HL-60/S4 treated with retinoic acid at 250 ng/mL for 4 days and 3 days (cell line): Measurements from ENCODE around the gene SLC25A26.
"Not testable (repeated sequence)": the region's sequence is repeated elsewhere in the genome, so short reads cannot be mapped to it uniquely, and the experiment has no call there.

Experiments
- in situ Hi-C: fragments of 300-500 bp; cut with MboI; formaldehyde crosslinking; loops from 2 replicates; pipeline ENCODE4 v1.7.0; 2022; ENCODE audit warnings: low sequenced_read_pairs

Gene SLC25A26

DNA sequence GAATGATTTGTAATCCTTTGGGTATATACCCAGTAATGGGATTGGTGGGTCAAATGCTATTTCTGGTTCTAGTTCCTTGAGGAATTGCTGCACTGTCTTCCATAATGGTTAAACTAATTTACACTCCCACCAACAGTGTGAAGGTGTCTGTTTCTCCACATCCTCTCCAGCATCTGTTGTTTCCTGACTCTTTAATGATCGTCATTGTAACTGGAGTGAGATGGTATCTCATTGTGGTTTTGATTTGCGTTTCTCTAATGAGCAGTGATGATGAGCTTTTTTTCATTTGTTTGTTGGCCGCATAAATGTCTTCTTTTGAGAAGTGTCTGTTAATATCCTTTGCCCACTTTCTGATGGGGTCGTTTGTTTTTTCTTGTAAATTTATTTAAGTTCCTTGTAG is 86.2 kb downstream of the SLC25A26 start:
- in situ Hi-C loops = not testable (repeated sequence)

DNA sequence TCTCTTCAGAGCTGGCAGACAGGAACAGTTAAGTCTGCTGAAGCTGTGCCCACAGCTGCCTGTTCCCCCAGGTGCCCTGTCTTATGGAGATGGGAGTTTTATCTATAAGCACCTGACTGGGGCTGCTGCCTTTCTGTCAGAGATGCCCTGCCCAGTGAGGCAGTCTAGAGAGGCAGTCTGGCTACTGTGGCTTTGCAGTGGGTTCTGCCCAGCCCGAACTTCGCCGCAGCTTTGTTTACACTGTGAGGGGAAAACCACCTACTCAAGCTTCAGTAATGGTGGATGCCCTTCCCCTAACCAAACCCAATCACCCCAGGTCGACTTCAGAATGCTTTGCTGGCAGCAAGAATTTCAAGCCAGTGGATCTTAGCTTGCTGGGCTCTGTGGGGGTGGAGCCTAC is 91.2 kb downstream of the SLC25A26 start:
- in situ Hi-C loops = no loop called here

DNA sequence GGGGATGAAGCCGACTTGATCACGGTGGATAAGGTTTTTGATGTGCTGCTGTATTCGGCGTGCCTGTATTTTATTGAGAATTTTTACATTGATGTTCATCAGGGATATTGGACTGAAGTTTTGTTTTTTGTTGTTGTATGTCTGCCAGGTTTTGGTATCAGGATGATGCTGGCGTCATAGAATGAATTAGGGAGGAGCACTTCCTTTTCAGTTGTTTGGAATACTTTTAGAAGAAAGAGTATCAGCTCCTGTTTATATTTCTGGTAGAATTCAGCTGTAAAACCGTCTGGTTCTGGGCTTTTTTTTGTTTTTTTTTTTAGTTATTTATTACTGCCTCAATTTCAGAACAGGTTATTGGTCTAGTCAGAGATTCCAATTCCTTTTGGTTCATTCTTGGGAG is 93.7 kb downstream of the SLC25A26 start:
- in situ Hi-C loops = no loop called here

- in situ Hi-C loops = no loop called here
Measured at GRCh38 chr3:66317750-66318376, 97.1 kb downstream of the SLC25A26 start.

- in situ Hi-C loops = no loop called here
Measured at GRCh38 chr3:66320390-66320789, 99.6 kb downstream of the SLC25A26 start.

DNA sequence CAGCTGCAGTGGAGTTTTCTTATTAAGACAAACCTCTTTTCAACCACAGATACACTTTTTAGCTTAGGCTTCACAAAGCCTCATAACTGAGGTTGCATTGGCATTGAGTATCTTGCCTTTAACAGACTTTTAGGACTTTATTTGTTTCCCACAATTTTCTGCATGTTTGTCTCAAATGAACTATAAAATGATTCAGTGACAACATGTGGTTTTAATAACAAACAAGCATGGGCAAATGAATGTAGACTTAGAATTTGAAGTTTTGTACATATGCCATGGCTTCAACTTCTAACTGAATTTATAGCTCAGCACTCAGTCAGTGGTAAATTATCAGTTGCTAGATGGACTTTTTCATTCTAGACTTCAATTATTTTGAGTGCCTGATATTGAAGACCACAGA is 101.6 kb downstream of the SLC25A26 start:
- in situ Hi-C loops = no loop called here

GRCh38 chr3:66326340-66326739 is 105.5 kb downstream of the SLC25A26 start:
- in situ Hi-C loops = no loop called here

GRCh38 chr3:66335671-66336070 is 114.9 kb downstream of the SLC25A26 start:
- in situ Hi-C loops = no loop called here

GRCh38 chr3:66336333-66336766 is 115.5 kb downstream of the SLC25A26 start:
- in situ Hi-C loops = no loop called here

GRCh38 chr3:66338927-66339326 is 118.1 kb downstream of the SLC25A26 start:
- in situ Hi-C loops = no loop called here

DNA sequence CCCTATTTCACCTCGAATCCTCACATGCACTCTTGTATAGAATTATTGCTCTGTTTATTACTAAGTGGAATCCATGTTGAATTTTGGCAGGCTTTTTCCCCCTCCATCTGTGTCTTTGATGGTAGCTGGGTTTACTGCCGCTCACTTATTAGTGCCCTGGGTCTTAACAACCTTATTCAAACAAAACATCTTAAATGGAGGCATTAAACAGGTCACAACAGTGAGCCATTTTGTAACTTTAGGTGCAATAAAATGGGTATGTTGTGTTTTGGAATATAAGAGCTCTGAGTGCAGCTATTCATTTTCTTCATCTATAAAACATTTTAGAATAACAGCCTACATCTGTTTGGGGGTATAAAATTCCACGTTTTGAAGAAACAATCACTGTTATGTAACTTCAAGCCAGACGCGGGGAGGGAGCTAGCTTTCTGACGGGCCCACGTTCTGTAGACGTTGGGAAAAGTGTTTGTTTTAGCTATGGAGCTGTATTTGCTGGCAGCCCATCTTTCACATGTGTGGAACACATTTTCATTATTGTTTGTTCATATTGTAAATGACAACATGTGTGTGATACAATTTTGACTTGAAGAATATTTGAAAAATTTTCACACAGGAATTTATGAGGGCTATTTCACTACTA is 122.0 kb downstream of the SLC25A26 start:
- in situ Hi-C loops = no loop called here

DNA sequence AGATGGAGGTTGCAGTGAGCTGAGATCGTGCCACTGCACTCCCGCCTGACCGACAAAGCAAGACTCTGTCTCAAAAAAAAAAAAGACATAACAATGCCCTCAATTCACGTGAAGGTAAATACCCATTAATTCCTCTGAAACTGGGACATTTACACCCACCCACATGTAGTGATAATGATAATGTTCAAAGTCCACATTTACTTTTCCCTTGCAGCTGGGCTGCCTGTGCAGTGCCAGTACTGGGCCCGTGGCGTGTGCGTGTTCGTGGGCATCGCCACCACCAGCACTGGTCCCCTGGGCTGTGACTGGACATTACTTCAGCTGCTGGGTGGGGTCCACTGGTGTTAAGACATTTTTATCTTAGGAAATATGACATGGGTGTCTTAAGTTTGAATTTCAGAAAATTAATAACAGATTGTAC is 123.6 kb downstream of the SLC25A26 start:
- in situ Hi-C loops = no loop called here

DNA sequence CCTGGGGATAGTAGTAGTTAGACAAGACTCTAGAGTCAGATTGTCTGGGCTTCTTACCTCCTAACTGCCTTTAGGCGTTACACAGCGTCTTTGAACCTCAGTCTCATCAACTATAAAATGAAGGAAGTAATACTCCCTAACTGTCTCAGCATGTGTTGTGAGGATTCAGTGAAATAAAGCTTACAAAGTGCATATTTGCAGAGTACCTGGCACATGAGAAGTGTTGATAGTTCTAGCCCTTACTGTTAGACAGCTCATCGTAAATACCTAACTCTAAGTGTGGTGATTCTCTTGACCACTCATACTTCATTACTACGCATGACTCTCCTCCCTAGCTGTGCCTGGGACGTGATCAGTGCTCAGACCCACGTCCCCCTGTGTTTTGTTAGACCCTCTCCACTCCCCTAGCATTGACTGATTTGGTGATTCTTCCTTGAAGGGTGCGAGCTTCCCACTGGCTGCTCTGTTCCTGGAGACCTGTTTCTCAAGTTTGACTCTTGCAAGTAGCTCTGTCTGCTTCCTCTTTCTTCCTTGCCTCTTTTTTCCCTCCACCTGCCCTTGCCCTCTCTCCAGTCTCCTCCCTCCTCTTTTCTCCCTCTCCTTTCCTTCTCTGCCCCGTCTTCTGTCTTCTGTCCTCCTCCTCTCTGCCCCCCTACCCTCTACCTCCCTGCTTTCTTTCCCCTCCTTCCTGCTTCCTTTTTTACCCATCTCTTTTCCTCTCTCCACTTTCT is 124.2 kb downstream of the SLC25A26 start:
- in situ Hi-C loops = no loop called here

DNA sequence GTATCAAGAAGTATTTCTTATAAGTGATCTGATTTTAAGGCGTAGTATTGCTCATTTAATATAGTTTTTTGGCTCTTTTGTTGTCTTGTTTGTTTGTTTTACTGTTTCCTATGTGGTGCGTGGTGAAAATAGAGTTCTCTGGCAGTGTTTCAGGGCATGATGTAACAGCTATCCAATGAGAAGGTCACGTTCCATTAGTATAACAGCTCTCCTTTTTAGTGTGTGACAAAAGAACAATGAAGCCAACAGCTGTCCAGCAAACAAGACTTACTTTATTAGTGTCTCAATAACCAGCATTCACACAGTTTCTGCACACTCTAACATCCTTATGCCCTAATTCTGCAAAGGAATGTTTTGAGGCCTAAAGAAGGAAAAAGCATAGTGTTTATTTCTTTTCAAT is 127.9 kb downstream of the SLC25A26 start:
- in situ Hi-C loops = no loop called here

- in situ Hi-C loops = no loop called here
Measured at GRCh38 chr3:66350601-66351000, 129.8 kb downstream of the SLC25A26 start.

- in situ Hi-C loops = no loop called here
Measured at GRCh38 chr3:66353039-66353438, 132.2 kb downstream of the SLC25A26 start.

DNA sequence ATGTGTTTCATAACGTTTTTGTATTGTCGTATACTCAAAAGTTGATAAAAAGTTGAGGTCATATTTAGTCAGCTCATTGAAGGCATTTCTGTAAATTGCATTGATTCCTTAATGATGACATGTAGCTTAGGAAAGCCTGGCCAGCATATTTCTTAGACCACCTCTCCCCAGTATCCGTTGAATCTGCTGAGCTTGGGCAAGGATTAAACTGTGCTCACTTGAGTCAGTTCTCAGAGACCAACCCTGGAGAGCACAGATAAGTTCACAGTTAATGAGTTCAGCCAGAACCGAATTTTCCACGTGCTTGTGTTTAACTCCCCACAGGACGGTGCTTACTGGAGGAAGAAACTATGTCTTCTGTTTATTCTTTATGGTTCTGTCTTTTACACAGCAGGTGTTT is 132.7 kb downstream of the SLC25A26 start:
- in situ Hi-C loops = no loop called here

- in situ Hi-C loops = no loop called here
Measured at GRCh38 chr3:66354001-66354400, 133.2 kb downstream of the SLC25A26 start.

- in situ Hi-C loops = no loop called here
Measured at GRCh38 chr3:66355394-66355793, 134.6 kb downstream of the SLC25A26 start.

DNA sequence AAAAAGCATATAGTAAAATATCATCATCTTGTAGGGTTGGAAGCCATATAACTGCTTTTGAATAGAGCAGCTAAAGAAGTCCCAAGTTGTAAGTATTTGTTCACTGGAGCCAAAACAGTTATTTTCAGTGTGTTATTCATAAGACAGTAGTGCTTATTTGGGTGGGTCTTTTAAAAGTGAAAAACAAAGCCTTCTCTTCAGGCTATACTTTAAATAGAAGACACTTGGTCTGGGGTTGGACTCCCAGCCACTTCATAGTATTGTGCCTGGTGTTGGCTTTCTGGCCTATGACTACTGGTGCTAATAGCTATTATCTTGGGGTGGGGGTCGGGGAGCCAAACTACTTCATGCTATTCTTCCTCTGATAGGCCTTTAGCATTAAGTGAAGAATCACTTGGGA is 135.2 kb downstream of the SLC25A26 start:
- in situ Hi-C loops = no loop called here

DNA sequence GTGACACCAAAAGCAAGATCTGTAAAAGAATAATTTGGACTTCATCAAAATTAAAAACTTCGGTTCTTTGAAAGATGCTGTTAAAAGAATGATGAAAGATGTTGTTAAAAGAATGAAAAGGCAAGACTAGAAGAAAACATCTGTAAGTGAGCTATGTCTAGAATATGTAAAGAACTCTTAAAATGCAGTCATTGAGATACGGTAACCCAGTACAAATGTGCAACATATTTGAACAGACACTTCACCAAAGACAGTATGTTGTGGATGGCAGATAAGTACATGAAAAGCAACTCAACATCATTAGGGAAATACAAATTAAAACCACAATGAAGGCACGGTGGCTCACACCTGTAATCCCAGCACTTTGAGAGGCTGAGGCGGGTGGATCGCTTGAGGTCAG is 140.6 kb downstream of the SLC25A26 start:
- in situ Hi-C loops = no loop called here

DNA sequence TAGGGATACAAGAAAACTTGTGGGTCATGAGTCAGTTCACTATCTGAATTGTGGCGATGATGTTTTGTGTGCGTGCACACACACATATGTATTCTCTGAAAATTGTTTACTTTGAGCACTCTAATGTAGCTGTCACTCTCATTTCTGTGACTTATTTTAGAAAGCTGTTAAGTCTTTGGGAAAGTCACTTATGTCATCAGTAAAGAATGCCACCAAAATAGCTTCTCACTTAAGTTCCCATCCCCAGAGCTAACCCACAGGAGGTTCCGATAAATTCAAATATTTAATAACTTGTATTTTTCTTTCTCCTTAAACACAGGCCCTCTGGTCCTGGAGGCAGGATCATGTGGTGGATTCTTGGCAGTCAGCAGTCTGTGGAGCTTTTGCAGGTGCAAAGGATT is 141.7 kb downstream of the SLC25A26 start:
- in situ Hi-C loops = no loop called here
